Gastrocnemius medialis (tissue), 4 donors: ENCODE measurements around the gene IMPA2. TPM values are rescaled to one million over a fixed set of nuclear protein-coding genes. Genes with fewer than 3 reads are reported as not detected.

Source experiments
- ATAC-seq, 2 donors: fragments of 150-250 bp; one replicate each; pipeline ENCODE4 v1.9.1; 2016
- DNase-seq, 2 donors: peaks; one replicate each; pipeline ENCODE4 v3.0.0-alpha.2; 2019
- H3K27ac ChIP-seq, 4 donors: fragments of 200-600 bp; sonication (generic); 1 replicate in 1 of 4; 2 replicates in 3 of 4; pipeline ENCODE4 v1.5.1; 2016 to 2018; ENCODE audit warnings: mild to moderate bottlenecking in 2 of 4, moderate library complexity in 1 of 4
- H3K27me3 ChIP-seq, 3 donors: fragments of 200-600 bp; sonication (generic) in 2 of 3; 1 replicate in 1 of 3; 2 replicates in 2 of 3; pipeline versions ENCODE4 v1.5.1 to v1.6.0; 2016 to 2019; ENCODE audit warnings: mild to moderate bottlenecking in 1 of 3, moderate library complexity in 1 of 3
- H3K36me3 ChIP-seq, 2 donors: fragments of 200-600 bp; sonication (generic) in 1 of 2; one replicate each; pipeline ENCODE4 v1.5.1; 2017 to 2018
- H3K4me1 ChIP-seq, 2 donors: fragments of 200-600 bp; sonication (generic) in 1 of 2; one replicate each; pipeline ENCODE4 v1.5.1; 2016 to 2017; ENCODE audit warnings: mild to moderate bottlenecking in 2 of 2
- H3K4me3 ChIP-seq, 4 donors: fragments of 200-600 bp; sonication (generic) in 3 of 4; 1 replicate in 1 of 4; 2 replicates in 3 of 4; pipeline ENCODE4 v1.5.1; 2016 to 2019; ENCODE audit warnings: mild to moderate bottlenecking in 2 of 4
- H3K9me3 ChIP-seq, 3 donors: fragments of 200-600 bp; sonication (generic) in 2 of 3; 1 replicate in 1 of 3; 2 replicates in 2 of 3; pipeline ENCODE4 v1.5.1; 2016 to 2019
- POLR2A ChIP-seq, 2 donors: fragments of 450-650 bp; IDR thresholded peaks; one replicate each; pipeline ENCODE4 v1.6.1; 2017; ENCODE audit warnings: antibody characterized with exemption in 2 of 2, mild to moderate bottlenecking in 2 of 2, moderate library complexity in 2 of 2
- in situ Hi-C, 4 donors: fragments of 200-750 bp; cut with MboI; loops; one replicate each; pipeline versions ENCODE4 v1.15.0 to v1.8.0; 2017; ENCODE audit warnings: low sequenced_read_pairs in 4 of 4
- intact Hi-C: fragments of 100-400 bp; cut with DNase I; formaldehyde crosslinking; loops from one replicate; pipeline ENCODE4 v1.15.1; 2023; ENCODE audit warnings: low total_unique reads
- total RNA-seq, 4 donors: library from RNA; depleted of rRNA; stranded (reverse); fragments of >200 nt; gene quantifications; one replicate each; pipeline versions ENCODE4 v1.1.0 to v1.2.3, GENCODE V29; 2016
- TF ChIP-seq, protein P1 (sequence below), 5 experiments: fragments of 450-650 bp in 3 of 5; fragments of 200-600 bp in 2 of 5; sonication (generic) in 2 of 5; IDR thresholded peaks in 4 of 5; conservative IDR thresholded peaks in 1 of 5; 1 replicate in 4 of 5; 2 replicates in 1 of 5; pipeline ENCODE4 v1.5.1; 2016 to 2019; ENCODE audit warnings: antibody characterized with exemption in 5 of 5, mild to moderate bottlenecking in 3 of 5, moderate library complexity in 3 of 5

The IMPA2 gene
- total RNA-seq, 4 donors from 2014 or later: 245 to 391 (median 274) TPM

DNA sequence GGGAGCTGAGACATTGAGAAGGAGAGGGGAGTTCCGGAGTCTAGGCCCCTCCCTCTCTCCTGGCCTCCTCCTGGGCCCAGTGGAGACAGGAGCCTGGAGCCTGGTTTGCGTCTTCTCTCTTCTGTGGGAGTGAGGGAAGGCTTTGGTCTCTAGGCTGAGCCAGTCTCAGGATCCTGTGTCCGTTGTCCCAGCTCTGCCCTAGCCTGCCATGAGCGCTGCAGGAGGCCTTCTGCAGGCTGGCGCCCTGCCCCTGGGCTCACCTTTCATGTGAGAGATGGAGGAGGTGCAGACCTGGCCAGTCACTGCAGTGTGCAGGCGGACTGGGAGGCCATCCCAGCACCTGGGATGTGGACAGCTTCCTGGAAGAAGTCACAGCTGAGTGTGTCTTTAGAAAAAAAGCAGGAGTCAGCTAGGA is 8.7 kb downstream of the IMPA2 start:
- H3K4me3 ChIP-seq: peak overlapping the region in 1 of 4 donors; percentile 0
- no peaks in the 10 kb centered on the region for H3K9me3 ChIP-seq
- H3K27me3 ChIP-seq: no peaks in the 10 kb centered on the region
- intact Hi-C loops (loop anchor here (10.0 kb wide), 1 partner anchor 385 kb away; the partner anchor contains the start of gene AFG3L2), in situ Hi-C loops (loop anchor here in 2 of 4 donors (10.0 kb wide), 2 partner anchors 55 to 135 kb away; partner anchors contain the start of gene CHMP1B (in 1 of the 2))
- peak overlapping the region; percentile 97 to 100 (median 99) for H3K27ac ChIP-seq
- TF ChIP-seq, protein P1, sequence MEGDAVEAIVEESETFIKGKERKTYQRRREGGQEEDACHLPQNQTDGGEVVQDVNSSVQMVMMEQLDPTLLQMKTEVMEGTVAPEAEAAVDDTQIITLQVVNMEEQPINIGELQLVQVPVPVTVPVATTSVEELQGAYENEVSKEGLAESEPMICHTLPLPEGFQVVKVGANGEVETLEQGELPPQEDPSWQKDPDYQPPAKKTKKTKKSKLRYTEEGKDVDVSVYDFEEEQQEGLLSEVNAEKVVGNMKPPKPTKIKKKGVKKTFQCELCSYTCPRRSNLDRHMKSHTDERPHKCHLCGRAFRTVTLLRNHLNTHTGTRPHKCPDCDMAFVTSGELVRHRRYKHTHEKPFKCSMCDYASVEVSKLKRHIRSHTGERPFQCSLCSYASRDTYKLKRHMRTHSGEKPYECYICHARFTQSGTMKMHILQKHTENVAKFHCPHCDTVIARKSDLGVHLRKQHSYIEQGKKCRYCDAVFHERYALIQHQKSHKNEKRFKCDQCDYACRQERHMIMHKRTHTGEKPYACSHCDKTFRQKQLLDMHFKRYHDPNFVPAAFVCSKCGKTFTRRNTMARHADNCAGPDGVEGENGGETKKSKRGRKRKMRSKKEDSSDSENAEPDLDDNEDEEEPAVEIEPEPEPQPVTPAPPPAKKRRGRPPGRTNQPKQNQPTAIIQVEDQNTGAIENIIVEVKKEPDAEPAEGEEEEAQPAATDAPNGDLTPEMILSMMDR (IDR thresholded peaks at IDR 0.05 in 4 of 5, conservative IDR thresholded peaks at IDR 0.05 in 1 of 5): no peak
- TF ChIP-seq POLR2A (IDR thresholded peaks at IDR 0.05): peak; percentile 18 to 28
- H3K36me3 ChIP-seq: no peaks in the 10 kb centered on the region
- peak; percentile 81 to 93 for DNase-seq
- H3K4me1 ChIP-seq: peaks cover 92% of the 10 kb centered on the region in 2 donors
- ATAC-seq: peak; percentile 28 to 55

DNA sequence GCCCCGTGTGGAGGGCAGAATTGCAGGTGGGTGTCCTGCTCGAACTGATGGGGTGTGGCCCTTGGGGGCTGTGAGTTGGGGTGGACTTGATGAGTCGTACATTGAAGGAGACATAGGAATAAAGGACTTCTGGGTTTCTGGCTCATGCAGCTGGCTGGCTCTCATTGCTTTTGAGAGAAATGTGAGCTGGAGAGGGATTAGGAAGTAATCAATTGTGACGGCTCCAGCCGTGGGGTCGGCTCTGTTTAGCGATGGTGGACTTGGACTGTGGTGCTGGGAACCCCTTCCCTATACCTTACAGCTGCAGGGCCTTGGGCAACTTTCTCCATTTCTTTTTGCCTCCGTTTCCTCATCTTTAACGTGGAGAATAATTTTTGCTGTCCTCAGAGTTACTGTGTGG is 9.2 kb downstream of the IMPA2 start:
- Histone ChIP-seq H3K27me3 (no peaks in the 10 kb centered on the region), H3K9me3 (no peaks in the 10 kb centered on the region), H3K36me3 (no peaks in the 10 kb centered on the region), H3K4me3 (no peak overlapping the region), H3K27ac (peak overlapping the region; percentile 97 to 100 (median 99)), H3K4me1 (peaks cover 90 to 94% of the 10 kb centered on the region in 2 donors)
- intact Hi-C loops (no loop called here), in situ Hi-C loops (loop anchor here in 2 of 4 donors (10.0 kb wide), 2 partner anchors 56 to 136 kb away; partner anchors contain the start of gene CHMP1B (in 1 of the 2))
- TF ChIP-seq, protein P1 (IDR thresholded peaks at IDR 0.05 in 4 of 5, conservative IDR thresholded peaks at IDR 0.05 in 1 of 5): no peak
- no peak for TF ChIP-seq POLR2A (IDR thresholded peaks at IDR 0.05)
- no peak for DNase-seq
- ATAC-seq: no peak

DNA sequence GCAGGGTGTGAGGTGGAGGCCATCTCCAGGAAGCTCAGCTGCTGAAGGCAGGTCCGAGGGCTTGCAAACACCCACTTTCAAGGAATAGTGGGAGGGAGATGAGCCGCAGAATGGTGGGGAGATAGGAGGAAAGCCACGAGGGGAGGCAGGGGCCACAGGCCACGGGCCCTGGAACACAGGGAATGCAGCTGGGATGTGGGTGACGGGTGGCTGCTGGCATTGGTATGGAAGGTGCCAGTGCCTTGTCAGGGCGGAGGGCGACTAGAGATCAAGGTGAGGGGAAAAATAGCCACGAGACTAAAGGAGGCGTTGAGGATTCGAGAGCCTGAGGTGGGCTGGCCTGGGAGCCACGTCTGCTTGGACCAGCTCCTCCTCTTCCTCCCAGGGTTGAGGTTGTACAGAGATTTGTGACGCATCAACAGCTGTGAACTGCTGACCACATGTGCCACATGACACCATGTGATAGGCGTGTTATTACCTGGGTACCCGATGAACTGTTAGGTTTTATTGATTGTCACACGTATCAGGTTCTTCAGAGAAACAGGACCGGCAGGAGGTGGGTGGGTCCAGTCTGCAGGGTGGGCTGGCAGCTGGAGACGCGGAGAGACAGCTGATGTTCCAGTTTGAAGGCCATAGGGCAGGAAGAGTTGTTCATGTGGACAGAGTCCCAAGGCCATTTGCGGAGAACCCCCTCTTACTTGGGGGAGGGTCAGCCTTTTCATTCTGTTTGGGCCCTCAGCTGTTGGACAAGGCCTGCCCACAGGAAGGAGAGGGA is 9.9 kb downstream of the IMPA2 start:
- Histone ChIP-seq H3K4me1 (peaks cover 91 to 93% of the 10 kb centered on the region in 2 donors), H3K4me3 (no peak overlapping the region), H3K27ac (peak overlapping the region; percentile 97 to 100 (median 99)), H3K27me3 (no peaks in the 10 kb centered on the region), H3K9me3 (no peaks in the 10 kb centered on the region), H3K36me3 (no peaks in the 10 kb centered on the region)
- in situ Hi-C loops (loop anchor here in 2 of 4 donors (10.0 kb wide), 2 partner anchors 56 to 136 kb away; partner anchors contain the start of gene CHMP1B (in 1 of the 2)), intact Hi-C loops (no loop called here)
- ATAC-seq (peak in 1 of 2 donors; percentile 8), DNase-seq (no peak)
- TF ChIP-seq, protein P1 (IDR thresholded peaks at IDR 0.05 in 4 of 5, conservative IDR thresholded peaks at IDR 0.05 in 1 of 5): no peak
- TF ChIP-seq POLR2A (IDR thresholded peaks at IDR 0.05): peak; percentile 38 to 55

DNA sequence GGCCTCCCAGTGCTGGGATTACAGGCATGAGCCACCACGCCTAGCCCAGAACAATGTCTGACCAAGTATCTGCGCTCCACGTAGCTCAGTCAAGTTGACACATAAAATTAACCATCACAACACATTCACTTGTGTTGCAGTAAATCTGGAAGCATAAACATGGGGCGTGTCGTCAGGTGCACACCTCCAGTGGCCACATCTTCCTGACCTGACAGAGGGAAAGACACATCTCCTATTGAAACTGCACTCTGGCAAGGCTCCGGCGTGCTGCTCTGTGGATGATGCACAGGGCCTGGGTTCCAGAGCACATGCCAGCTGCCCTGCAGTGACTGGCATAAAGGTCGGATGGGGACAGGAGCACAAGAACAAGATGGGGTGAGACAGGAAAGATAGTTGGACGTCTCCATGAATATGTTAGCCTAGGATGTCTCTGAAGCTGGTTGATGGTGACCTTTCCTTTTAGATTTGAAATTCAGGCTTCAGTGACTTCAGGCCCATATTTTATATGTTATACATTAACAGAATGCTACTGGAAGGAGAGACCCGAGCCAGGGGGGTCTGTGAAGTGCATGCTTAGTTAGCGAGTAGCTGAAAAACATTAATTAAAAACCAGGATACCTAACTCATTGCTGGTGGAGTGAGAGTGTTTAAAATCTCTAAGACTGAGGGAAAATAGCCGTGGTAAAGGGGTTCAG is 10.9 kb downstream of the IMPA2 start:
- intact Hi-C loops (no loop called here), in situ Hi-C loops (loop anchor here in 2 of 4 donors (10.0 kb wide), 2 partner anchors 57 to 137 kb away; partner anchors contain the start of gene CHMP1B (in 1 of the 2))
- ATAC-seq (no peak), DNase-seq (no peak)
- Histone ChIP-seq H3K4me1 (peaks cover 85 to 90% of the 10 kb centered on the region in 2 donors), H3K27me3 (no peaks in the 10 kb centered on the region), H3K4me3 (no peak overlapping the region), H3K9me3 (no peaks in the 10 kb centered on the region), H3K27ac (peak overlapping the region; percentile 97 to 100 (median 99)), H3K36me3 (no peaks in the 10 kb centered on the region)
- TF ChIP-seq, protein P1 (IDR thresholded peaks at IDR 0.05 in 4 of 5, conservative IDR thresholded peaks at IDR 0.05 in 1 of 5): no peak
- TF ChIP-seq POLR2A (IDR thresholded peaks at IDR 0.05): no peak
